Measurements from ENCODE around the gene SSX2IP. TPM values are rescaled to one million over a fixed set of nuclear protein-coding genes. Genes with fewer than 3 reads are reported as not detected.

Gene SSX2IP
- total RNA-seq, 1 donor from 2014 or later, result 15.0 TPM

DNA sequence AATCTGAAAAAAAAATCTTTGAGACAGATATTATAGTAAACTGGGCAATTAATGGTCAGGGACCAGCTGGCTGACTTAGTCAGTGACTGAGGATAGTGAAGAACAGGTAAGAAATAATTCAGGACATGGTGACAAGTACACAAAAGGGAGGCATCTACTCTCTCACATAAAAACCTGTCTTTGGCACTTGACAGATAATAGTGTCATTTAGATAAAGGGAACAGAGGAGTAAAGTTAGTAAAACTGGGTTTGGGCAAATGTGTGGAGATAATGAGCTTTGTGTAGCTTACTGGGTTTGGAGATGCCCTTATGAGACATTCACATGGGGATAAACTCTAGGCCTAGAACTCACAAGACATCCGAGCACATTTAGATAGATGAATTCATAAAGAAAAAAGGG is 4.0 kb downstream of the SSX2IP start:
- no peaks in the 10 kb centered on the region for H3K27me3 Mint-ChIP-seq (ENCODE audit: insufficient read depth)
- no peaks in the 10 kb centered on the region for H3K9me3 Mint-ChIP-seq
- H3K4me1 Mint-ChIP-seq (ENCODE audit: low read depth), result peaks cover 36% of the 10 kb centered on the region
- intact Hi-C loops (cut with micrococcal nuclease), result no loop called here
- no peak for DNase-seq (ENCODE audit: low spot score)
- no peak overlapping the region for H3K27ac Mint-ChIP-seq
- H3K36me3 Mint-ChIP-seq (ENCODE audit: low read depth), result peaks cover 4% of the 10 kb centered on the region
- H3K4me3 Mint-ChIP-seq, result no peak overlapping the region

DNA sequence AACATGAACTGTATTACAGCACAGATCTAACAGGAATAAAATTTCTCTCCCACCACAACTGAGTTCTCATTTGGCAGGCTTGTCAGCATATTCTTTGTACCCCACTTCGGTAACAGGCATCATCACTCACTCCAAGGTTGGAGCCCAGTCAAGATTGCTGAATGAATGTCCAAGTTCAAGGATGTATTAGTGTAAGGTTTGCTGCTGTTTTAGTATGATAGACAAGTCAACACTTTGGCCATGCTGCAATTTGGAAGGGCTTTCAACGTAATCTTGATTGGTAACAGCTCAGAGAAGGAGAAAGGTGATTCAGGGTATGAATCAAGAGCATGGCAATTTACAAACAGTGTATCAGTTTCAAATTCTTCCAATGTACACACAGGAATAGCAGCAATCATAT is 6.8 kb downstream of the SSX2IP start:
- Mint-ChIP-seq H3K27ac (no peak overlapping the region), H3K4me1 (ENCODE audit: low read depth) (peaks cover 22% of the 10 kb centered on the region), H3K4me3 (no peak overlapping the region), H3K9me3 (no peaks in the 10 kb centered on the region), H3K36me3 (ENCODE audit: low read depth) (peaks cover 2% of the 10 kb centered on the region), H3K27me3 (ENCODE audit: insufficient read depth) (no peaks in the 10 kb centered on the region)
- DNase-seq (ENCODE audit: low spot score), result no peak
- intact Hi-C loops (cut with micrococcal nuclease), result no loop called here

DNA sequence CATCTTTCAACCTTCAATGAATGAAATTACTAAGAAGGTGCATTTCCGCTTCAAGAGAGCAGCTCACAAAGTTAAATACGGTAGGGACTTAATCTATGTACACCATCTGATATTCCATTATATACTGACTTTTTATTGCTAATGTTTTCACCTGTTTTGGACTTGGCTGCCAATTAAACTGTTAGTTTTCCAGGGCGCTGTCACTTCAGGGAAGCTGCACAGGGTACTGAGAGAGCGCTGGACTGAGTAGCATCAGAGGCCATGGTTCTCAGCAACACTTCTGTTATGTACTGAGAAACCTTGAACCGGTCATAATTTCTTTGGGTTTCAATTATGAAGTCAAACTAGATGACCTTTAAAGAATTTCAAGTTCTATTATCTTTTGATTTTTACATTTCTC is 8.2 kb downstream of the SSX2IP start:
- Mint-ChIP-seq H3K36me3 (ENCODE audit: low read depth) (peaks cover 7% of the 10 kb centered on the region), H3K4me3 (no peak overlapping the region), H3K27me3 (ENCODE audit: insufficient read depth) (no peaks in the 10 kb centered on the region), H3K27ac (no peak overlapping the region), H3K9me3 (no peaks in the 10 kb centered on the region), H3K4me1 (ENCODE audit: low read depth) (peaks cover 9% of the 10 kb centered on the region)
- DNase-seq (ENCODE audit: low spot score), result no peak
- intact Hi-C loops (cut with micrococcal nuclease), result no loop called here

DNA sequence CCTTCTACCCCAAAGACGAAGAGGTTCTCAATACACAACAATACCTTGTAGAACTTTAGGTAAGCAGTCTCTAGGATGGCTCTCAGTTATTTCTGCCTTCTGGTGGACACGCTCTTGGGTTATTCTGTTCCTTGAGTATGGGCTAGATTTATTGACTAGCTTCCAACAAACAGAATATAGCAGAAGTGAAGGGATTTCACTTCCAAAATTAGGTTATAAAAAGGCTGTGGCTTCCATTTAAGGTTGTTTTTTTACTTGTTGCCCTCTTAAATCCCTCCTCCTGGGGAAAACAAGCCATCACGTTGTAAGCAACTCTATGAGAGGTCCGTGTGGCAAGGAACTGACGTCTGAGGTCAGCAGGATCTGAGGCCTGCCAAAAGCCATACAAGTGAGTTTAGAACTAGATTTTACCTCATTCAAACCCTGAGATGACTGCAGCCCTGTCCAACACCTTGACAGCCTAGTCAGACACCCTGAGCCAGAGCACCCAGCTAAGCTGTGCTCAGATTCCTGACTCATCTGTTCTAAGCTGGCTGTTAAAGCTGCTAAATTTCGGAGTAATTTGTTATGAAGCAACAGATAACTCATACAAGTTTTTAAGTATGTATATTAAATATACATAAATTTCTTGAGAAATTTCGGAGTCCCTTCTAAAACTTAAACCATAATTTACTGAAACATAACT is 12.7 kb downstream of the SSX2IP start:
- H3K27me3 Mint-ChIP-seq (ENCODE audit: insufficient read depth), result no peaks in the 10 kb centered on the region
- no peak overlapping the region for H3K27ac Mint-ChIP-seq
- H3K36me3 Mint-ChIP-seq (ENCODE audit: low read depth), result peaks cover 5% of the 10 kb centered on the region
- H3K4me3 Mint-ChIP-seq, result no peak overlapping the region
- H3K4me1 Mint-ChIP-seq (ENCODE audit: low read depth), result peaks cover 5% of the 10 kb centered on the region
- DNase-seq (ENCODE audit: low spot score), result no peak
- no peaks in the 10 kb centered on the region for H3K9me3 Mint-ChIP-seq
- intact Hi-C loops (cut with micrococcal nuclease), result no loop called here

DNA sequence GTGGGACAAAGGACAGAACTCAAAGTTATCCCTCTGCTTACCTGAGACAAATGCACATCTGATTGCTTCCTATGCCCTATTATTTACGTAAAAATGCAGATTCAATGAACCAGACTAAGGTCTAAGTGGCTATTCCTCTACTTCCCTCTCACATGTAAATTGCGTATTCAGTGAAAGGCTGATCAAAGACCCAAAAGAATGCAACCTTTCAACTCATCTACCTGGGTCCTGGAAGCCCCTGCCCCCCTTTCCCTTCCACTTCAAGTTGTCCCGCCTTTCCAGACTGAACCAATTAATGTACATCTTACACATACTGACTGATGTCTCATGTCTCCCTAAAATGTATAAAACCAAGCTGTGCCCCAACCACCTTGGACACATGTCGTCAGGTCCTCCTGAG is 14.6 kb downstream of the SSX2IP start:
- intact Hi-C loops (cut with micrococcal nuclease), result no loop called here
- H3K36me3 Mint-ChIP-seq (ENCODE audit: low read depth), result peaks cover 5% of the 10 kb centered on the region
- DNase-seq (ENCODE audit: low spot score), result no peak
- H3K4me1 Mint-ChIP-seq (ENCODE audit: low read depth), result peaks cover 8% of the 10 kb centered on the region
- no peak overlapping the region for H3K27ac Mint-ChIP-seq
- no peaks in the 10 kb centered on the region for H3K27me3 Mint-ChIP-seq (ENCODE audit: insufficient read depth)
- no peak overlapping the region for H3K4me3 Mint-ChIP-seq
- no peaks in the 10 kb centered on the region for H3K9me3 Mint-ChIP-seq

DNA sequence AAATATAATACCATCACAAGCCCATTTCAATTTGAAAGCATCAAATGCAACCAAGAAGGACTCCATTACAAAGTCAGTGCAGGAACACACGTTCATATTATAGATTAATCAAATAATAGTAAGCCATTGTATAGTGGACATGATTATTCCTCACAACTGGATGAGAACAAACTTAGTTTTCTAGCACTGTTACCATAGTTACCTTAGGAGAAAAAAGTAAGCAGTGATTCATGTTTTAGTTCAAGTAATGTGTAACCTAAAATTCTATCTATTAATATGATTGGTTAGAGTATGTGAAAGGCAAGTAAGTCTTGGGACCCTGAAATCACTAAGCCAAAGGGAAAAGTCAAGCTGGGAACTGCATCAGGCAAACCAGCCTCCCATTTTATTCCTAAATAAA is 15.2 kb downstream of the SSX2IP start:
- no peak overlapping the region for H3K27ac Mint-ChIP-seq
- H3K9me3 Mint-ChIP-seq, result no peaks in the 10 kb centered on the region
- no peaks in the 10 kb centered on the region for H3K27me3 Mint-ChIP-seq (ENCODE audit: insufficient read depth)
- peaks cover 5% of the 10 kb centered on the region for H3K36me3 Mint-ChIP-seq (ENCODE audit: low read depth)
- intact Hi-C loops (cut with micrococcal nuclease), result no loop called here
- peaks cover 8% of the 10 kb centered on the region for H3K4me1 Mint-ChIP-seq (ENCODE audit: low read depth)
- DNase-seq (ENCODE audit: low spot score), result no peak
- H3K4me3 Mint-ChIP-seq, result no peak overlapping the region

DNA sequence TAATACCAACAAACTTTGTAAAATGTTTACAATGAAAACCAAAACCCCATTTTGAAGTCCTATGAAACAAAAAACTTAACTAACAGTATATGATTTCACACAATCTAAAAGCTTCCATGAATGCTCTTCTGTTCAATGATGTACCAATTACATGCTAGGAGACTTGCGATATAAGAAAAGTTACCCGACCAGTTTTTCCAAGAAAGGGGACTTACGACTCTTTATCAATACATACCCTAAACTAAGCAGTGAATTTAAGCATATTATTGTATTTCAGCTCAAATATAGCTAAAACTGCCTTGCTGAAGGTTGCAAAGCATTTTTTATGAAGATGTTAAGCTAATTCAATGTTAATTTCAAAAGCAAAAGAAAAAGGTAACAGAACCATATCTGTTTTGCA is 15.6 kb downstream of the SSX2IP start:
- Mint-ChIP-seq H3K9me3 (no peaks in the 10 kb centered on the region), H3K27ac (no peak overlapping the region), H3K4me1 (ENCODE audit: low read depth) (peaks cover 8% of the 10 kb centered on the region), H3K4me3 (no peak overlapping the region), H3K27me3 (ENCODE audit: insufficient read depth) (no peaks in the 10 kb centered on the region), H3K36me3 (ENCODE audit: low read depth) (peaks cover 6% of the 10 kb centered on the region)
- no peak for DNase-seq (ENCODE audit: low spot score)
- intact Hi-C loops (cut with micrococcal nuclease), result no loop called here

DNA sequence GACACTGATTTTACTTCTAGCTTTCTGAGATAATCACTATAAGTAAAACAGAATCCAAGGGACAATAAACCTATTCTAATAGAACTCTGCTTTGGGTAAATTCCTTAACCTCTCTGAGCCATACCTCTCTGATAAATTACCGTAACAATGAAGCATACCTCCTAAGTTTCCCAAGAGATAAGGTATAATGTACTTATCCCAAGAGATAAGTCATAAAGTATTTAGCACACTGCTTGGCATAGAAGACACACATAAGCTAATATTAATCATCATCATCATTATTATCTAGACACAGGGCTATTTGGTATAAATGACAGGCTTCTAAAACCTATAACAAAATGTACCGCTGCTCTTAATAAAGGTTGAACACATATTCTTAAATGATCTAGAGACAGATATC is 16.2 kb downstream of the SSX2IP start:
- no peaks in the 10 kb centered on the region for H3K27me3 Mint-ChIP-seq (ENCODE audit: insufficient read depth)
- no peak for DNase-seq (ENCODE audit: low spot score)
- intact Hi-C loops (cut with micrococcal nuclease), result no loop called here
- H3K9me3 Mint-ChIP-seq, result no peaks in the 10 kb centered on the region
- H3K27ac Mint-ChIP-seq, result no peak overlapping the region
- H3K4me3 Mint-ChIP-seq, result no peak overlapping the region
- peaks cover 8% of the 10 kb centered on the region for H3K4me1 Mint-ChIP-seq (ENCODE audit: low read depth)
- H3K36me3 Mint-ChIP-seq (ENCODE audit: low read depth), result peaks cover 7% of the 10 kb centered on the region

DNA sequence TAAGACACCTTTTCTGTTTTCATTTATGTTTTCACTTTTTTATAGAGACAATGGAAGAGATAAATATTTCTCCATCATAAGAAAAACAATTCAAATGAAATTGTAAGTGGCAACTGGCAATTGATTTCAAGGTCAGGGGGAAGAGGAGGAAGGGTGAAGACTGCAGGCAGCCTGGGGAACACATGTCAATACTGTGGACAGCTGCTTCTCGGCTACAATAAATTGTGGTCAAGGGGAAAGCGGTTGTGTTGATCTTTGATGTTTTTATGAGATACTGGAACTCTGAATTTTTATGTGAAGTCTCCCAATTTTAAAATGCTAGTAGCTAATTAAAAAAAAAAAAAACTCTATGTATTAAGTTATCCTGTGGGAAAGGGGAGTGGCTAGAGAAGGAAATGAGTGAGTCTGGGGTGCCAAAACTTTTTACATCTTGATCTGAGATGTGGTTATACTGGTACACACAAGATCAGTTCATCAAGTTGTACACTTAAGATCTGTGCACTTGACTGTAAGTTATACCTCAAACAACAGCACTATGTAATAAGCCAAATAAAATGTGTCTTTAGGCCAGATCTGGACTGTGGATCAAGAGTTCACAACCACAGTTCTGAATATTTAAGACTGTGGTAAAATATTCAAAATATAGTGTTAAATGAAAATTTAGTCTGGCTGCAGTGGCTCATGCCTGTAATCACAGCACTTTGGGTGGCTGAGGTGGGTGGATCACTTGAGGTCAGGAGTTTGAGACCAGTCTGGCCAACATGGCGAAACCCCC is 18.0 kb downstream of the SSX2IP start:
- Mint-ChIP-seq H3K27ac (no peak overlapping the region), H3K27me3 (ENCODE audit: insufficient read depth) (no peaks in the 10 kb centered on the region), H3K4me1 (ENCODE audit: low read depth) (peaks cover 8% of the 10 kb centered on the region), H3K4me3 (no peak overlapping the region), H3K9me3 (no peaks in the 10 kb centered on the region), H3K36me3 (ENCODE audit: low read depth) (peaks cover 5% of the 10 kb centered on the region)
- DNase-seq (ENCODE audit: low spot score), result no peak
- intact Hi-C loops (cut with micrococcal nuclease), result no loop called here

DNA sequence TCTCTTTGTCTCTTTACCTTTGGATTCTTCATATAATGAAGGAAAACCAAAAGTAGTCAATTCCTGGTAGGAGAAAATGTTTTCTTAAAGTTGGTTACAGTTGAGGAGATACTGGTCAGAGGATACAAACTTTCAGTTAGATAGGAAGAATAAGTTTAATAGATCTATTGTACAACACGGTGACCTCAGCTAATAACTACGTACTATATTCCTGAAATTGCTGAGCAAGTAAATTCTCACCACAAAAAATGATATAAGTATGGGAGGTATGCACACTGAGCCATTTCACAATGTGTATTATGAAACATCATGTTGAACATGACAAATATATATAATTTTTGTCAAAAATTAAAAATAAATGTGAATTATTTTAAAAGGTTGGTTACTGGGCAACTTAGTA is 20.4 kb downstream of the SSX2IP start:
- Mint-ChIP-seq H3K4me3 (no peak overlapping the region), H3K9me3 (no peaks in the 10 kb centered on the region), H3K36me3 (ENCODE audit: low read depth) (peaks cover 3% of the 10 kb centered on the region), H3K27ac (no peak overlapping the region), H3K27me3 (ENCODE audit: insufficient read depth) (no peaks in the 10 kb centered on the region), H3K4me1 (ENCODE audit: low read depth) (peaks cover 8% of the 10 kb centered on the region)
- intact Hi-C loops (cut with micrococcal nuclease), result loop anchor here (2.0 kb wide), 1 partner anchor 83 kb away; no protein-coding TSS in a partner anchor
- no peak for DNase-seq (ENCODE audit: low spot score)

DNA sequence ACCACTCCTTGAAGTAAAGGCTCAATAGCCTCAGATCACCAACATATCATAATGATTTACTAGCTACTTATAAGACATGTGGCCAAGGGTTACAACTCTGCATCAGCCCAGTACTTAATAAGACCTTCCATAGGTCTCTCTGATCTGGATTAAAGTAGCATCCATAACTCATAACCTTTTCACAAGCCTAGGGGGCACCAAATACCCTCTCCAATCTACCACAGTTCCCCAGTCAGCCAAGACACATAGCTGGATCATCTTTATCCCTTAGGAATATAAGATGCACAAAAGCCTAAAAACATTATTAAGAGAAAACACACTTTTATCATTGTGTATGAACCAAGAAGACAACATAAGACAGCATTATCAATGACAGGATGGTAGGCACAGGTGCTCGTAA is 22.1 kb downstream of the SSX2IP start:
- Mint-ChIP-seq H3K36me3 (ENCODE audit: low read depth) (peaks cover 3% of the 10 kb centered on the region), H3K27ac (no peak overlapping the region), H3K4me3 (no peak overlapping the region), H3K9me3 (no peaks in the 10 kb centered on the region), H3K4me1 (ENCODE audit: low read depth) (peaks cover 8% of the 10 kb centered on the region), H3K27me3 (ENCODE audit: insufficient read depth) (no peaks in the 10 kb centered on the region)
- no peak for DNase-seq (ENCODE audit: low spot score)
- intact Hi-C loops (cut with micrococcal nuclease), result loop anchor here (2.0 kb wide), 1 partner anchor 85 kb away; no protein-coding TSS in a partner anchor

DNA sequence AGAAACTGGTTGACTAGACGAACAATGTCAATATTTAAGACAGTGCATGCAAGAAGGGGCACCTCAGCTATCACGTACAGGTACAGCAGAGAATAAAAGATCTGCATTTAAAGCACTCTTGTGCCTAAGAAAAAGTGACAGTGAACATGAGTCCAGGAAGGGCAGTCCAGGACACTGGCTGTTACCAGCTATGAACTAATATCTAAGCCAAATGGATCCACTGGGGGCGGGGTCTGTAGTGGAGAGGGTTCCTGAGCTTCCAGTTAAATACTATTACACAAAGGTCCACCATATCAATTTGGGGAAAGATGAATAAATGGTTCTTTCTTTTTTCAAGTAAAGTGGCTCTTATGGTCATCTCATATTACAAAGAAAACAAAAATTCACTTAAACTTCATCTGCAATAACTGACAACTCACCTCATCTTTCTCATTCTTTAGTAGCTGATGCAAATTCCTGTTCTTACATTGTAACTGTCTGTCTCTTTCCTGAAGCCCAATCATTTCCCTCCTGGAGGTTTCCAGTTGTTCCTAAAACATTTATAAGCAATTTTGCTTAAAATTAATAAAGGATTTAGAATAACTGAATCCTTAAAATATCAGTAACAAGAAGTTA is 24.5 kb downstream of the SSX2IP start:
- Mint-ChIP-seq H3K4me3 (no peak overlapping the region), H3K27ac (no peak overlapping the region), H3K36me3 (ENCODE audit: low read depth) (peaks cover 6% of the 10 kb centered on the region), H3K27me3 (ENCODE audit: insufficient read depth) (no peaks in the 10 kb centered on the region), H3K9me3 (no peaks in the 10 kb centered on the region), H3K4me1 (ENCODE audit: low read depth) (no peaks in the 10 kb centered on the region)
- DNase-seq (ENCODE audit: low spot score), result no peak
- intact Hi-C loops (cut with micrococcal nuclease), result no loop called here

DNA sequence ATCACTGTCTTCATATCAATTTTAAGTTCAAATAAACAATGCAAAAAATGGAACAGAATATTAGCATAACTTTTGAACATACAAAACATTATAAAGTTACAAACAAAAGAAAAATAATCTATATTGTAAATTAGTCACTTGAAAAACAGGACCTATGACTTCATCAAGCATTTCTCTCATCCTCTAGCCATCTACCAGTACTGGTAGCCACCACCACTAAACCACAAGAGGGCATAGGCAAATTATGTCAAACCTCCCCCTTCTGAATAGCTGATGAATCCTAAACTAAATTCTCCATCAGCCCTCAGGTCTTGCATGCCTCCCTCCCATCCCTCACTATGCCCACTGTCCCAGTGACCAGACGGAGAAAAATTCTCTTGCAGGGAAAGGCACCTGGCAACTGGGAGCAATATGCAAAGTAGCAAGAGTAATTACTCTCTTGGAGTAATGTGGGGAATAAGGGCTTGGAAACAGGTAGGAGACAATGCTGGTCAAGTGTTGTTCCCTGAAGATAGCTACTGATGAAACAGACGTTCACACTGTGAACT is 37.1 kb downstream of the SSX2IP start:
- Mint-ChIP-seq H3K9me3 (no peaks in the 10 kb centered on the region), H3K4me3 (no peak overlapping the region), H3K4me1 (ENCODE audit: low read depth) (no peaks in the 10 kb centered on the region), H3K36me3 (ENCODE audit: low read depth) (peaks cover 22% of the 10 kb centered on the region), H3K27me3 (ENCODE audit: insufficient read depth) (no peaks in the 10 kb centered on the region), H3K27ac (no peak overlapping the region)
- intact Hi-C loops (cut with micrococcal nuclease), result no loop called here
- no peak for DNase-seq (ENCODE audit: low spot score)
